ENCODE results near the gene ZNF541. TPM values are rescaled to one million over a fixed set of nuclear protein-coding genes. Genes with fewer than 3 reads are reported as not detected.

The ZNF541 gene
- total and polyA plus RNA-seq, 10 of the 15 experiments (the other 5 are each of a cell fraction or from before 2014, with no cell fraction given), result 0.03 to 0.12 (median 0.07) TPM; not detected in 4

GRCh38 chr19:47547199-47547598, 25.7 kb downstream of the ZNF541 start:
- Histone ChIP-seq H3K9me3 (replicated peaks; ENCODE audit: control insufficient read depth, insufficient read depth, low read length) (no peaks in the 10 kb centered on the region), H3K79me2 (ENCODE audit: control insufficient read depth, insufficient read depth, low read length) (no peaks in the 10 kb centered on the region), H3K4me1 (ENCODE audit: control insufficient read depth, insufficient read depth, low read length) (no peaks in the 10 kb centered on the region), H3K27me3 (replicated peaks in 1 of 2; ENCODE audit: control insufficient read depth in 2 of 2, insufficient read depth in 2 of 2, low read length in 1 of 2) (peaks cover 2% of the 10 kb centered on the region in 2 experiments; a peak in 1 of 4 replicates), H4K20me1 (ENCODE audit: control insufficient read depth, insufficient read depth) (no peaks in the 10 kb centered on the region), H3K36me3 (ENCODE audit: control insufficient read depth in 2 of 2, insufficient read depth in 2 of 2, low read length in 1 of 2) (no peaks in the 10 kb centered on the region), H3K4me3 (no peak overlapping the region), H3K9ac (ENCODE audit: control insufficient read depth, insufficient read depth, low read length) (no peak overlapping the region), H3K27ac (ENCODE audit: control insufficient read depth, insufficient read depth) (no peak overlapping the region), H3K4me2 (ENCODE audit: control insufficient read depth, insufficient read depth) (no peak overlapping the region), H2AFZ (ENCODE audit: control insufficient read depth, low read depth, low read length) (no peak overlapping the region)
- ATAC-seq (no peak), FAIRE-seq (no peak), DNase-seq (ENCODE audit: low read depth, low spot score) (no peak)
- ChIA-PET POLR2A (no interaction called here), SMC1A (ENCODE audit: uncharacterized antibody, unreplicated experiment) (interaction anchor here (1.0 kb wide), 1 partner anchor 28 kb away, joined by 4 read pairs; no protein-coding TSS in a partner anchor), RAD21 (ENCODE audit: unreplicated experiment) (no interaction called here), CTCF (interaction anchor here (1.3 kb wide), 1 partner anchor 13 kb away, joined by 5 read pairs; no protein-coding TSS in a partner anchor)
- no TSS peak for BruUV-seq (replicated peaks)
- TF ChIP-seq SIX5 (IDR thresholded peaks at IDR 0.05; ENCODE audit: low read depth, low read length, severe bottlenecking) (no peak), CBFB (IDR thresholded peaks at IDR 0.05; ENCODE audit: low read depth) (no peak), GATAD2B (conservative IDR thresholded peaks at IDR 0.05; ENCODE audit: low read depth) (no peak), ASH2L (IDR thresholded peaks at IDR 0.05; ENCODE audit: borderline replicate concordance, low read depth) (no peak), ZNF687 (IDR thresholded peaks at IDR 0.05) (no peak), CHD4 (IDR thresholded peaks at IDR 0.05) (no peak), ZSCAN29 (IDR thresholded peaks at IDR 0.05) (no peak)
- WGBS (ENCODE audit: insufficient coverage, insufficient replicate concordance, low lambda C conversion rate, missing lambda C conversion rate), result 4% methylated on average over 2 of the region's 2 CpGs
- intact Hi-C loops (cut with micrococcal nuclease; ENCODE audit: unreplicated experiment), result no loop called here
- in situ Hi-C loops (cut with MboI), result no loop called here
